ENCODE measurements around the gene PGAP1. TPM values are rescaled to one million over a fixed set of nuclear protein-coding genes. Genes with fewer than 3 reads are reported as not detected.

The PGAP1 gene
- total RNA-seq, 1 experiment from 2014 or later: 15.7 TPM

GRCh38 chr2:196845371-196845770 is 81.1 kb downstream of the PGAP1 start:
- H3K27me3 ChIP-seq (ENCODE audit: control insufficient read depth, insufficient read depth, low read length): no peaks in the 10 kb centered on the region
- peaks cover 24% of the 10 kb centered on the region for H3K36me3 ChIP-seq (ENCODE audit: control insufficient read depth, insufficient read depth, low read length)
- intact Hi-C loops (cut with micrococcal nuclease; ENCODE audit: unreplicated experiment): no loop called here
- TF ChIP-seq SIN3A (IDR thresholded peaks at IDR 0.05; ENCODE audit: borderline replicate concordance, insufficient read depth, low read depth, low read length) (no peak), POLR2AphosphoS5 (IDR thresholded peaks at IDR 0.05; ENCODE audit: low read depth, low read length) (no peak), CTCF (IDR thresholded peaks at IDR 0.05) (no peak), TCF7L2 (IDR thresholded peaks at IDR 0.05; ENCODE audit: low read depth, low read length) (no peak), REST (IDR thresholded peaks at IDR 0.05; ENCODE audit: insufficient read depth in 1 of 2, low read depth in 2 of 2, low read length in 1 of 2) (no peak)
- H3K4me1 ChIP-seq (ENCODE audit: control insufficient read depth, insufficient read depth, low read length): no peaks in the 10 kb centered on the region; the same call in 1 of the 2 replicates
- in situ Hi-C loops (cut with HindIII; ENCODE audit: low pct_unique_long_range_greater_than_20kb, low sequenced_read_pairs): no loop called here
- no peak for ATAC-seq
- H3K27ac ChIP-seq (ENCODE audit: low read length): no peak overlapping the region
- H3K4me3 ChIP-seq (ENCODE audit: low read depth in 2 of 2, low read length in 2 of 2): no peak overlapping the region
- POLR2A ChIA-PET: interaction anchor here (0.7 kb wide), 1 partner anchor 385 kb away, joined by 5 read pairs; no protein-coding TSS in a partner anchor
- no TSS peak for BruUV-seq (replicated peaks)
- CTCF ChIA-PET: no interaction called here
- H3K9me3 ChIP-seq (ENCODE audit: control insufficient read depth, insufficient read depth, low read depth, low read length): no peaks in the 10 kb centered on the region
- DNase-seq (ENCODE audit: low read depth, low spot score): no peak

GRCh38 chr2:196840171-196840570 is 86.3 kb downstream of the PGAP1 start:
- Histone ChIP-seq H3K4me3 (ENCODE audit: low read depth in 2 of 2, low read length in 2 of 2) (no peak overlapping the region), H3K27ac (ENCODE audit: low read length) (no peak overlapping the region), H3K36me3 (ENCODE audit: control insufficient read depth, insufficient read depth, low read length) (peaks cover 20% of the 10 kb centered on the region; the same call in 1 of the 2 replicates), H3K4me1 (ENCODE audit: control insufficient read depth, insufficient read depth, low read length) (no peaks in the 10 kb centered on the region; the same call in 1 of the 2 replicates), H3K9me3 (ENCODE audit: control insufficient read depth, insufficient read depth, low read depth, low read length) (no peaks in the 10 kb centered on the region), H3K27me3 (ENCODE audit: control insufficient read depth, insufficient read depth, low read length) (no peaks in the 10 kb centered on the region)
- intact Hi-C loops (cut with micrococcal nuclease; ENCODE audit: unreplicated experiment) (no loop called here), in situ Hi-C loops (cut with HindIII; ENCODE audit: low pct_unique_long_range_greater_than_20kb, low sequenced_read_pairs) (no loop called here)
- DNase-seq (ENCODE audit: low read depth, low spot score): no peak
- POLR2A ChIA-PET: no interaction called here
- BruUV-seq (replicated peaks): no TSS peak
- TF ChIP-seq REST (IDR thresholded peaks at IDR 0.05; ENCODE audit: insufficient read depth in 1 of 2, low read depth in 2 of 2, low read length in 1 of 2) (no peak), SIN3A (IDR thresholded peaks at IDR 0.05; ENCODE audit: borderline replicate concordance, insufficient read depth, low read depth, low read length) (no peak), CTCF (IDR thresholded peaks at IDR 0.05) (no peak), POLR2AphosphoS5 (IDR thresholded peaks at IDR 0.05; ENCODE audit: low read depth, low read length) (no peak), TCF7L2 (IDR thresholded peaks at IDR 0.05; ENCODE audit: low read depth, low read length) (no peak)
- ATAC-seq: no peak
- CTCF ChIA-PET: no interaction called here
